Measurements from ENCODE around the gene MYBPH.

Gene MYBPH

DNA sequence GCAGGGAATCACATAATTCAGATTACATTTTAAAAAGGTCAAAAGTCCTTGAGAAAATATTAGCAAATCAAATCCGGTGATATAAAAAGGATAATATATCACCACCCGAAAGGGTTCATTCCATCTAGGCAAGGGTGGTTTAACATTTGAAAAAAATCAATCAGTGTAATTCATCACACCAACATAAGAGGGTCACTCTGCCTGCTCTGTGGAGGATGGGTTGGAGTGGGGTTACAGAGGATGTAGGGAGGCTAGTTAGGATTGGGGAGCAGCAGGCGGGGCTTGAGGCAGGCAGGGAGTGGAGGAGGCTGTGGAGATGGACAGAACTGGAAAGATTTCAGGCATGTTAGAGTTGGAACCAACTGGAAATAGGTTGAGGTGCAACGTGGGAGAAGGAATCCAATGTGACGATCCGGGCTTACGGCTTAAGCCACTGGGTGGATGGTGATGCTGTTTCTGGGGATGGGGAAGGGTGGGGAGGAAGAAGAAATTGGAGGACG, 35.6 kb downstream of the MYBPH start:
- Histone ChIP-seq H3K4me2 (ENCODE audit: low read length) (no peak overlapping the region), H3K27me3 (ENCODE audit: control insufficient read depth, insufficient read depth, low read length) (peaks cover 8% of the 10 kb centered on the region), H3K9ac (ENCODE audit: low read depth, low read length) (no peak overlapping the region), H3K9me3 (replicated peaks; ENCODE audit: low read length) (no peaks in the 10 kb centered on the region), H3K4me1 (ENCODE audit: control insufficient read depth, insufficient read depth, low read length) (peaks cover 5% of the 10 kb centered on the region), H3K4me3 (ENCODE audit: low read length) (no peak overlapping the region), H3K36me3 (ENCODE audit: insufficient read depth, low read length) (no peaks in the 10 kb centered on the region)

DNA sequence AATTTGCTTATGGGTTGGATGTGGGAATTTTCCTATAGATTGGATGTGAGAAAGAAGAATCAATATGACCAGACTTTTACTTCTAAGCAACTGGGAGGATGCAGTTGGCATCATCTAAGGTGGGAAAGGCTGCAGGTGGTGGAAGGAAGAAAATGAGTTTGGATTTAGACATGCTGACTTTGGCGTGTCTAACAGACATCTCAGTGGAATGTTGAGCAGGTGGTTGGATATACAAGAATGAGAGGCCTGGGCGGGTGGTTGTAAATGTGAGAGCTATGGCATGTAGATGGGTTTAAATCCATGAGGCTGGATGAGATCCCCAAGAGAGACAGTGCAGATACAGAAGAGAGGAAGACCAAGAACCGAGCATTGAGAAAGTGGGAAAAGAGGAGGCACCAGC, 37.6 kb downstream of the MYBPH start:
- Histone ChIP-seq H3K36me3 (ENCODE audit: insufficient read depth, low read length) (no peaks in the 10 kb centered on the region), H3K4me2 (ENCODE audit: low read length) (no peak overlapping the region), H3K4me3 (ENCODE audit: low read length) (no peak overlapping the region), H3K9ac (ENCODE audit: low read depth, low read length) (no peak overlapping the region), H3K27me3 (ENCODE audit: control insufficient read depth, insufficient read depth, low read length) (peaks cover 8% of the 10 kb centered on the region), H3K9me3 (replicated peaks; ENCODE audit: low read length) (no peaks in the 10 kb centered on the region), H3K4me1 (ENCODE audit: control insufficient read depth, insufficient read depth, low read length) (no peaks in the 10 kb centered on the region)

DNA sequence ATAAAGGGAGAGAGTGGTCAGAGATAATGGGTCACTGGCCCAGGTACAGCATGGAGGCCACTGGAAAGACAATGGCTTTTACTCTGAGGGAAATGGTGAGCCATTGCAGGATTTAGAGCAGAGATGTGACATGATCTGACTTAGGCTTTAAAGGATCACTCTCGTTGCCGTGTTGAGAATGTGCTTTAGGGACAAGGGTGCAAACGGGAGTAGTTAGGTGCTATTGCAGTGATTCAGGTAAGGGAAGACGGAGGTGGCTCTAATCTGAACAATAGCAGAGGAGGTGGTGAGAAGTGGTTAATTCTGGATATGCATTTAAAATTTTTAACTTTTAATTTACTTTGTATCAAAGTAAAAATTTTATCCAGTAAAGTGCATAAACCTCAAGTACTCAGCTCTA, 38.3 kb downstream of the MYBPH start:
- Histone ChIP-seq H3K4me2 (ENCODE audit: low read length) (no peak overlapping the region), H3K36me3 (ENCODE audit: insufficient read depth, low read length) (no peaks in the 10 kb centered on the region), H3K27me3 (ENCODE audit: control insufficient read depth, insufficient read depth, low read length) (peaks cover 8% of the 10 kb centered on the region), H3K9me3 (replicated peaks; ENCODE audit: low read length) (no peaks in the 10 kb centered on the region), H3K4me3 (ENCODE audit: low read length) (no peak overlapping the region), H3K9ac (ENCODE audit: low read depth, low read length) (no peak overlapping the region), H3K4me1 (ENCODE audit: control insufficient read depth, insufficient read depth, low read length) (no peaks in the 10 kb centered on the region)

DNA sequence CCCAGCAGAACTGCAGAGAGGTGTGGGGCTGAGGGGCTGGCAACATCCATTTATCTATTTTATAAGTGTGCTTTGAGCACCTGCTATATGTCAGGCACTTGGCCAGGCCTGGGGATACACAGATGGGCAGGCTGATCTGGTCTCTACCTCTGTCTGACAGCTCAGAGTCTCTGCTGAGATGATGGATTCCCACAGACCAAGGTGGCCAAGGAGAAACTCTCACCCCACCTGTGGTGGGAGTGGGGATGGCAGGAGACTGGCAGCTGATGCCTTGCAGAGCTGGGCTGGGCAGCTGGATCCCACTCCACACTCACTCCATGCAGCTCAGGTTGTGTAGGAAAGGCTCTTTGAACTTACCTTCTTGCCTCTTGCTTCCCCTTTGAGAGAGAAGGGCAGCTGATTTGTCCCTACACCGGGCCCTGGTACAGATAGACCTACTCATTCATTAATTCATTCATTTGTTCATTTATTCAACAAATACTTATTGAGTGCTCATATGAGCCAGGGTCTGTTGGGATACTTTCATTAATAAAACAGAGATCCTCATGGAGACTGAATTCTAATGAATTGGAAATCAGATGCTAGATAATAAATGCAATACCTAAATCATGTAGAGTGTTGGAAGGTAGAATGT, 39.1 kb downstream of the MYBPH start:
- Histone ChIP-seq H3K27me3 (ENCODE audit: control insufficient read depth, insufficient read depth, low read length) (peaks cover 8% of the 10 kb centered on the region), H3K9ac (ENCODE audit: low read depth, low read length) (no peak overlapping the region), H3K9me3 (replicated peaks; ENCODE audit: low read length) (no peaks in the 10 kb centered on the region), H3K4me2 (ENCODE audit: low read length) (no peak overlapping the region), H3K4me1 (ENCODE audit: control insufficient read depth, insufficient read depth, low read length) (no peaks in the 10 kb centered on the region), H3K4me3 (ENCODE audit: low read length) (no peak overlapping the region), H3K36me3 (ENCODE audit: insufficient read depth, low read length) (no peaks in the 10 kb centered on the region)

DNA sequence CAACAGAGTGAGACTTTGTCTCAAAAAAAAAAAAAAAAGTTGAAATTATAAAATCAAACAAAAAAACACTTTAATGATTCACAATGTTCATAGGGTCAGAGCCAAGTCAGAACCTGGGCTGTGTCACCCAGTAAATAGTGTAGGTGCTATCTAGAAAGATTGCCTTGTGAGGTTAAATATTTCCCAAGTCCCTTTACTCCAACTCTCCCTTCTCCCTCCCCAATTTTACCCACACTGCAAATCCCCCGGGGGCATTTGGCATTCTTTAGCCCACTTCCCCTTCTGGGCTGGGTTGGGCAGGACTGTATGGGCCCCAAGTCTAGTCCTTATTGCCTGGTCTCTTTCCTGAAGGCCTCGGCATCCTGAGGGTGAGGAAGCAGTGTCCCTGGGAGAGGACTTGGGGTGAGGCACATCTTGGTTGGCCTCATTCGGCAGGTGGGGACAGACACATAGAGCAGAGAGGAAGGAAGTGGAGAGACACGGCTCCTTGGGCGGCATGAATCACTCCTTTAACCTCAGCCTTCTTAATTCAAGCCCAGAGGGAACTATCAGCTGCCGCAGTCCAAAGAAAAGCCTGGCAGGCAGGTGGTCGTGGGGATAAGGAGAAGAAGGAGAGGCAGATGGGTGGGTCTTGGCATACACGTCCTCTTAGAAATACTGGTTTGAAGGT, 39.9 kb downstream of the MYBPH start:
- Histone ChIP-seq H3K4me1 (ENCODE audit: control insufficient read depth, insufficient read depth, low read length) (no peaks in the 10 kb centered on the region), H3K9ac (ENCODE audit: low read depth, low read length) (no peak overlapping the region), H3K27me3 (ENCODE audit: control insufficient read depth, insufficient read depth, low read length) (peaks cover 8% of the 10 kb centered on the region), H3K9me3 (replicated peaks; ENCODE audit: low read length) (no peaks in the 10 kb centered on the region), H3K4me3 (ENCODE audit: low read length) (no peak overlapping the region), H3K36me3 (ENCODE audit: insufficient read depth, low read length) (no peaks in the 10 kb centered on the region), H3K4me2 (ENCODE audit: low read length) (no peak overlapping the region)

DNA sequence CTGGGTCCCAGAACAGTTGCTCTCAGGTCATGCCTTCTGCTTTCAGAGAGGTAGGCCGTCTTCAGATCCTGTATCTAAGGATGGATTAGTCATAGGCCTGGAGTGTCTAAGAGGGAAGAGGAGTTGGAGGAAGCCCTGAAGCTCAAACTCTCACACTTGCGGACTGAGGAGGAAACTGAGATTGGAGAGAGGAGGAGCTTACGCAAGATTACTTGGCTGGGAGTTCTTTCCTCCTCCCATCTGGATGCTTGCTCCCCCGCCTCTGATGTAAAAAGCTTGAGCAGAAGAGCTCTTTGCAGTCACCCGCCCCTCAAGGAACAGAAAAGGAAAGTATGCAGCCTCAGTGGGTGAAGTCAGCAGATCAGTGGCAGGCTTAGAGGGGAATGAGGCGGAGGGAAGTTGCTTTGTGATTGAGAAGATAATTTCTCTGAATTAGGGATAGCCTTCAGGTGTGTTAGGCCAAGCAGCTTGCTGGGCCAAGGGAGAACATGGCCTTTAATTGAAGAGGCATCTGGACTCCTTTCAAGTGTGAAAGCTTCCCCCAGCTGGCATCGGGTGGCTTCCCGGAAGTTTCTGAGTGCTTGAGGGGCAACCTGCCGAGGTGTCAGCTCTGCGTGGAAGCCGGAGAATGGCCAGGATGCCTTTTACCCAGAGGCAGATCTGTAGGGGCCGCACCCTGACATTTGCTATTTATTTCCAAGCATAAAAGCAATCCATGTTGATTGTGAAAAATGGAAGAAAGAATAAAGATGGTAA, 41.5 kb downstream of the MYBPH start:
- Histone ChIP-seq H3K36me3 (ENCODE audit: insufficient read depth, low read length) (no peaks in the 10 kb centered on the region), H3K4me1 (ENCODE audit: control insufficient read depth, insufficient read depth, low read length) (peaks cover 7% of the 10 kb centered on the region), H3K4me3 (ENCODE audit: low read length) (no peak overlapping the region), H3K9ac (ENCODE audit: low read depth, low read length) (no peak overlapping the region), H3K4me2 (ENCODE audit: low read length) (no peak overlapping the region), H3K9me3 (replicated peaks; ENCODE audit: low read length) (no peaks in the 10 kb centered on the region), H3K27me3 (ENCODE audit: control insufficient read depth, insufficient read depth, low read length) (peaks cover 11% of the 10 kb centered on the region)

DNA sequence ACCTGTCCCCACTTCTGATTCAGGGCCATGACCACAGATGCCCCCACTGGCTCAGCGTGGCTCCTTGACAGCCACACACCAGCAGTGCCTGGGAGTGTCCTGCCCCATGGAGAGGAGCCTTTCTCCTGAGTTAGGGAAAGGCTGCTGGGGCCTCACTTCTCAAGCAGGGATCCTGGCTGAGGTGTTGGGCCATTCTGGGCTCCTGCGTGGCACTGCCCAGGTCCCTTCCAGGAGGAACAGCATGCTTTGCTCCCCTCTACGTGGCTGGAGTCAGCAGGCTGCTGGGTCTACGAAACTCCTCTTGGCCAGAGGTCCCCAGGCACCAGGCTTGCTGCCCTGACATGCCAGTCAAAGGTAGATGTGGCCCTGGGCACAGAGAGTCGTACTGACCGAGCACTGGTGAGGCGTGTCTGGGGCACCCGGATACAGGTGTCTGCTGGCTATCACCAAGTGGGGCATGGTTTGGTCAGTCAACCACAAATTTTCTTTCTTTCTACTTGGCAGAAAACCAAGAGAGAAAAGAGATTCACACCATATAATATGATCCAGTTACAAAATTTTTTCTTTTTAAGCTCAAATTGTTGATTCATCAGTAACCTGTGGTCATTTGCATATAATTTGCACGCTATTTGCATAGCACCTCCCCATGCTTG, 44.0 kb downstream of the MYBPH start:
- Histone ChIP-seq H3K27me3 (ENCODE audit: control insufficient read depth, insufficient read depth, low read length) (peaks cover 11% of the 10 kb centered on the region), H3K4me2 (ENCODE audit: low read length) (no peak overlapping the region), H3K9ac (ENCODE audit: low read depth, low read length) (no peak overlapping the region), H3K4me1 (ENCODE audit: control insufficient read depth, insufficient read depth, low read length) (peaks cover 22% of the 10 kb centered on the region), H3K36me3 (ENCODE audit: insufficient read depth, low read length) (no peaks in the 10 kb centered on the region), H3K4me3 (ENCODE audit: low read length) (no peak overlapping the region), H3K9me3 (replicated peaks; ENCODE audit: low read length) (no peaks in the 10 kb centered on the region)

DNA sequence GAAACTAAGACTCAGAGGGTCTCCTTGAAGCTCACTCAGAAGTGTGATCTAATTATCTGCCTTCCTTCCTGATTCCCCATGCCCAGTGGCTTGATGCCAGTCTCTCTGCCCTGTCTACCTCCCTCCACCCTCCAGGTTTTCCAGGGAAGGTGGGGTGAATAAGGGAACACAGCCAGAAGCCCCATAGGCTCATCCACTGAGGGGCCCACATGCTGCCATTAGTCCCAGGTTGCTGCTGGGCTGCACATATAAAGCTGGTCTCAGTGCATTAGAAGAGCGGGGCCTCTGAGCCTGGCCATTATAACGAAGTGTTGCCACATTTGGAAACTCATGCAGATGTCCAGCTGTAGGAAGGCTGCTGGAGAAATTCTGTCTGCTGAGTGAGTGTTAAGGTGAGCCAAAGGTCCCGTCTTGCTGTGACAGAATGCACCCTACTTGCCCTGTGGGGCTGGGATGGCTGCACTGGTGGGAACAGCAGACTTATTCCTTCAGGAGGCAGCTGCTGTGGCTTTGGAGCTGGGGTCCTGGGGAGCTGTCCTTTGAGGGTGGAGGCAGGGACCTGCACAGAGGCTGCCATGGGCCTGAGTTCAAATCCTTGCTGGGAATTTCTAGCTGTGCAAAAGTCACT, 45.2 kb downstream of the MYBPH start:
- no peaks in the 10 kb centered on the region for H3K36me3 ChIP-seq (ENCODE audit: insufficient read depth, low read length)
- peaks cover 30% of the 10 kb centered on the region for H3K4me1 ChIP-seq (ENCODE audit: control insufficient read depth, insufficient read depth, low read length)
- peaks cover 11% of the 10 kb centered on the region for H3K27me3 ChIP-seq (ENCODE audit: control insufficient read depth, insufficient read depth, low read length)
- H3K4me3 ChIP-seq (ENCODE audit: low read length), result no peak overlapping the region
- H3K9ac ChIP-seq (ENCODE audit: low read depth, low read length), result no peak overlapping the region
- H3K9me3 ChIP-seq (replicated peaks; ENCODE audit: low read length), result no peaks in the 10 kb centered on the region
- peak overlapping the region; percentile 81 for H3K4me2 ChIP-seq (ENCODE audit: low read length)

DNA sequence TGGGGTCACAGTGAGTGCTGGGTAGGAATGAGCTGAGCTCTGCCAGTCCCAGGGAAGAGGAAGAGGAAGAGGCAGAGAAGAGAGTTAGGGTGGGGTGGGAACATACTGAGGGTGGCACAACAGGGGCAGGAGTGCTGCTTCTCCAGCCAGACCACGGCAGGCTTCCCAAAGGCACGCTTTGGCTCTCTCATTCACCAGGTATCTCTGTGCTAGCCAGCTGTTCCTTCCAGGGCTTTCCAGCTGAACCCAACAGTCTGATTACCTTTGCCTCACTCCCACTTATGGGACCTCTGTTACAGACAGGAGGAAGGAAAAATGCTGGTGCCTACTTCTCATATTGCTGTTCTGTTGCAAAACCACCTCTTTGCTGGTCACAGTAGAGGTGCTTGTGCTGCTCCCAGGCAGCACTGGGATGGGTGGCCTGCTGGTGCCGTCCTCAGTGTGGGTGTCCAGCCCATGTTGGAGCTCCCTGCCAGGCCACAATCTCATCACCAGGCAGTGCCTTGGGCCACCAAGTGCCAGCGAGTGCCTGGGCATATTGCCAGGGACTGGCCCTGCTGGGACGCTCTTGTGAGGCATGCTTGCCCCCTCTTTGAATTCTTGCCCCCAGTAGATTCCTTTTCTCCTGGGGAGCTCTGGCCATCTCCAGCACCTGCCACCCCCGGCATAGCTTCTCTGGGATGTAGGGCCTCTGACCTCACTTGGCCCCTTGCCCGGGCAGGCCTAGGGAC, 46.0 kb downstream of the MYBPH start:
- H3K9me3 ChIP-seq (replicated peaks; ENCODE audit: low read length), result no peaks in the 10 kb centered on the region
- peaks cover 13% of the 10 kb centered on the region for H3K27me3 ChIP-seq (ENCODE audit: control insufficient read depth, insufficient read depth, low read length)
- H3K36me3 ChIP-seq (ENCODE audit: insufficient read depth, low read length), result no peaks in the 10 kb centered on the region
- H3K4me2 ChIP-seq (ENCODE audit: low read length), result peak overlapping the region; percentile 81
- H3K4me3 ChIP-seq (ENCODE audit: low read length), result peak overlapping the region; percentile 75
- peak overlapping the region; percentile 12 for H3K9ac ChIP-seq (ENCODE audit: low read depth, low read length)
- peaks cover 34% of the 10 kb centered on the region for H3K4me1 ChIP-seq (ENCODE audit: control insufficient read depth, insufficient read depth, low read length)

DNA sequence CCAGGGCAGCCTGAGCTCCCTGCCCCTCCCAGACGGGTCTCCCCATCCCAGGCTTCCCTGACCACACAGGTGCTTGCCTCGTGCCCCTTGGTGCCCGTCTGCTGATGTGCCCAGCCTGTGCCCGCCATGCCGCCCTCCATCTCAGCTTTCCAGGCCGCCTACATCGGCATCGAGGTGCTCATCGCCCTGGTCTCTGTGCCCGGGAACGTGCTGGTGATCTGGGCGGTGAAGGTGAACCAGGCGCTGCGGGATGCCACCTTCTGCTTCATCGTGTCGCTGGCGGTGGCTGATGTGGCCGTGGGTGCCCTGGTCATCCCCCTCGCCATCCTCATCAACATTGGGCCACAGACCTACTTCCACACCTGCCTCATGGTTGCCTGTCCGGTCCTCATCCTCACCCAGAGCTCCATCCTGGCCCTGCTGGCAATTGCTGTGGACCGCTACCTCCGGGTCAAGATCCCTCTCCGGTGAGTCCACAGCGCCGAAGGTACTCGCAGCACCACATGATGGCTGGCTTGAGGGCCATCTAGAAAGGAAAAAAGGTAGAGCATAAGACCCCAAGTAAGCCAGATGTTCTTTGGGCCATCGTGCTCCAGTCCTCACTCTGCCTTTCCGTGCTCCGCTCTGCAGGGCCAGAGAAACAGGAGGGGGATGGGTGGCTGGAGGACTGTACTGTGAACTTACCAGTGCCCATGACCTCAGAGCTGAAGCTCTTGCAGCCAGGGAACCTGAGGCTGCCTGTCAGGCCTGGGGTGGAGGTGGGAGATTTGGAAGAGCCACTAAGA, 46.7 kb downstream of the MYBPH start:
- no peaks in the 10 kb centered on the region for H3K9me3 ChIP-seq (replicated peaks; ENCODE audit: low read length)
- H3K9ac ChIP-seq (ENCODE audit: low read depth, low read length), result peak overlapping the region; percentile 57
- H3K36me3 ChIP-seq (ENCODE audit: insufficient read depth, low read length), result no peaks in the 10 kb centered on the region
- H3K4me1 ChIP-seq (ENCODE audit: control insufficient read depth, insufficient read depth, low read length), result peaks cover 34% of the 10 kb centered on the region
- peaks cover 16% of the 10 kb centered on the region for H3K27me3 ChIP-seq (ENCODE audit: control insufficient read depth, insufficient read depth, low read length)
- H3K4me3 ChIP-seq (ENCODE audit: low read length), result peak overlapping the region; percentile 75
- H3K4me2 ChIP-seq (ENCODE audit: low read length), result peak overlapping the region; percentile 81
